Fibroblast of lung (primary cell): ENCODE results near the gene SLC4A8. TPM values are rescaled to one million over a fixed set of nuclear protein-coding genes. Genes with fewer than 3 reads are reported as not detected.

Experiments used
- DNase-seq, 2 donors: peaks; one replicate each; pipeline versions ENCODE4 v3.0.0 to v3.0.0-alpha.2; 2010; ENCODE audit warnings: low read depth in 2 of 2
- H2AFZ ChIP-seq: 2 replicates; pipeline ENCODE4 v1.5.1; 2012; ENCODE audit warnings: low read length, control low read depth, inconsistent platforms
- H3K27ac ChIP-seq: 2 replicates; pipeline ENCODE4 v1.5.1; 2011; ENCODE audit warnings: low read length, control low read depth; ENCODE audit not compliant: insufficient read depth
- H3K27me3 ChIP-seq: 2 replicates; pipeline ENCODE4 v1.5.1; 2011; ENCODE audit warnings: mild to moderate bottlenecking, low read length; ENCODE audit not compliant: control insufficient read depth, insufficient read depth
- H3K36me3 ChIP-seq: 2 replicates; pipeline ENCODE4 v1.5.1; 2011; ENCODE audit warnings: low read length; ENCODE audit not compliant: control insufficient read depth, insufficient read depth
- H3K4me1 ChIP-seq: 2 replicates; pipeline ENCODE4 v1.5.1; 2011; ENCODE audit warnings: low read length; ENCODE audit not compliant: control insufficient read depth, insufficient read depth; ENCODE audit errors: extremely low read depth
- H3K4me2 ChIP-seq: 2 replicates; pipeline ENCODE4 v1.5.1; 2011; ENCODE audit warnings: low read length, control low read depth; ENCODE audit not compliant: insufficient read depth; ENCODE audit errors: extremely low read depth
- H3K4me3 ChIP-seq, 4 experiments: fragments of 200-600 bp in 1 of 4; sonication (generic) in 1 of 4; replicated peaks in 1 of 4; 2 replicates each; pipeline ENCODE4 v1.5.1; 2011 to 2016; ENCODE audit warnings: low read length in 4 of 4, low read depth in 3 of 4, mild to moderate bottlenecking in 3 of 4, control low read depth in 2 of 4, inconsistent platforms in 1 of 4, mixed read lengths in 1 of 4; ENCODE audit not compliant: insufficient read depth in 1 of 4; ENCODE audit errors: control extremely low read depth in 1 of 4
- H3K79me2 ChIP-seq: 2 replicates; pipeline ENCODE4 v1.5.1; 2012; ENCODE audit warnings: mild to moderate bottlenecking, low read length, inconsistent platforms; ENCODE audit not compliant: control insufficient read depth, insufficient read depth
- H3K9ac ChIP-seq: 2 replicates; pipeline ENCODE4 v1.5.1; 2011; ENCODE audit warnings: mild to moderate bottlenecking, low read length, control low read depth; ENCODE audit not compliant: insufficient read depth
- H3K9me3 ChIP-seq: 2 replicates; pipeline ENCODE4 v1.5.1; 2012; ENCODE audit warnings: low read depth, low read length; ENCODE audit not compliant: control insufficient read depth, insufficient read depth
- H4K20me1 ChIP-seq: 2 replicates; pipeline ENCODE4 v1.5.1; 2011; ENCODE audit warnings: low read length; ENCODE audit not compliant: control insufficient read depth, insufficient read depth; ENCODE audit errors: extremely low read depth
- CTCF ChIP-seq, 2 donors: IDR thresholded peaks in 1 of 2; conservative IDR thresholded peaks in 1 of 2; 1 replicate in 1 of 2; 2 replicates in 1 of 2; pipeline ENCODE4 v1.5.1; 2011 to 2012; ENCODE audit warnings: low read length in 2 of 2, control low read depth in 1 of 2, inconsistent platforms in 1 of 2, low read depth in 1 of 2, mild to moderate bottlenecking in 1 of 2
- EZH2 ChIP-seq: IDR thresholded peaks from 2 replicates; pipeline ENCODE4 v1.5.1; 2012; ENCODE audit warnings: low read length, control low read depth, mild to moderate bottlenecking; ENCODE audit errors: missing control alignments
- polyA plus RNA-seq, 2 donors: library from polyadenylated mRNA; depleted of rRNA in 1 of 2; stranded (reverse) in 1 of 2; unstranded in 1 of 2; fragments of >200 nt; gene quantifications; 2 replicates each; pipeline ENCODE4 v1.2.1, GENCODE V29; 2011 to 2012; ENCODE audit warnings: missing spikeins in 1 of 2
- total RNA-seq: library from RNA; depleted of rRNA; stranded (reverse); fragments of >200 nt; gene quantifications from 2 replicates; pipeline ENCODE4 v1.2.1, GENCODE V29; 2014

Gene SLC4A8
- total and polyA plus RNA-seq, 2 donors (not counting 1 experiment from before 2014, with no cell fraction given): 4.9 to 7.3 TPM

- Histone ChIP-seq H3K4me2 (no peak overlapping the region), H3K27me3 (no peaks in the 10 kb centered on the region), H2AFZ (no peak overlapping the region), H3K79me2 (no peaks in the 10 kb centered on the region), H3K9me3 (no peaks in the 10 kb centered on the region), H4K20me1 (no peaks in the 10 kb centered on the region), H3K36me3 (no peaks in the 10 kb centered on the region), H3K27ac (no peak overlapping the region), H3K9ac (no peak overlapping the region), H3K4me3 (no peak overlapping the region), H3K4me1 (no peaks in the 10 kb centered on the region)
- TF ChIP-seq EZH2 (no peak), CTCF (conservative IDR thresholded peaks at IDR 0.05 in 1 of 2, IDR thresholded peaks at IDR 0.05 in 1 of 2; ENCODE audit: low read depth in 1 of 2, low read length in 2 of 2) (no peak)
- DNase-seq: no peak
Observed at GRCh38 chr12:51520576-51521325, 96.1 kb downstream of the SLC4A8 start.

- H3K27ac ChIP-seq: no peak overlapping the region
Observed at GRCh38 chr12:51521554-51522276, 97.1 kb downstream of the SLC4A8 start.

More at GRCh38 chr12:51521554-51522276, 97.1 kb downstream of the SLC4A8 start:
- Histone ChIP-seq H3K9me3 (no peaks in the 10 kb centered on the region), H3K4me2 (no peak overlapping the region), H3K4me3 (no peak overlapping the region), H3K36me3 (no peaks in the 10 kb centered on the region), H3K4me1 (no peaks in the 10 kb centered on the region), H3K9ac (no peak overlapping the region), H3K27me3 (no peaks in the 10 kb centered on the region), H4K20me1 (no peaks in the 10 kb centered on the region), H2AFZ (no peak overlapping the region), H3K79me2 (no peaks in the 10 kb centered on the region)
- DNase-seq: peak; percentile 18 to 22
- TF ChIP-seq CTCF (conservative IDR thresholded peaks at IDR 0.05 in 1 of 2, IDR thresholded peaks at IDR 0.05 in 1 of 2; ENCODE audit: low read depth in 1 of 2, low read length in 2 of 2) (no peak), EZH2 (no peak)
